DOHH2 (cell line): ENCODE measurements around the gene METTL24.

Experiments
- H3F3A ChIP-seq: fragments of 200-600 bp; sonication (generic), shearing (Covaris generic); 2 replicates; pipeline ENCODE4 v1.6.0; 2016; ENCODE audit warnings: antibody characterized with exemption, mild to moderate bottlenecking; ENCODE audit not compliant: control insufficient read depth, insufficient read depth
- H3K27ac ChIP-seq: fragments of 200-600 bp; sonication (generic); 2 replicates; pipeline ENCODE4 v1.5.1; 2014; ENCODE audit warnings: low read depth, mild to moderate bottlenecking, low read length, moderate library complexity
- H3K27me3 ChIP-seq: fragments of 200-600 bp; sonication (generic); 2 replicates; pipeline ENCODE4 v1.6.1; 2014; ENCODE audit warnings: mild to moderate bottlenecking, low read length, mixed read lengths; ENCODE audit not compliant: control insufficient read depth
- H3K36me3 ChIP-seq: fragments of 200-600 bp; sonication (generic); 2 replicates; pipeline ENCODE4 v1.6.1; 2014; ENCODE audit warnings: mild to moderate bottlenecking, low read length, moderate library complexity, mixed read lengths; ENCODE audit not compliant: control insufficient read depth
- H3K4me1 ChIP-seq: fragments of 200-600 bp; sonication (generic); 2 replicates; pipeline ENCODE4 v1.6.1; 2014; ENCODE audit warnings: mild to moderate bottlenecking, low read length, mixed read lengths; ENCODE audit not compliant: control insufficient read depth
- H3K4me2 ChIP-seq: fragments of 200-600 bp; sonication (generic); 2 replicates; pipeline ENCODE4 v1.6.0; 2014; ENCODE audit warnings: mild to moderate bottlenecking, low read length, moderate library complexity
- H3K4me3 ChIP-seq: fragments of 200-600 bp; sonication (generic); 2 replicates; pipeline ENCODE4 v1.5.1; 2014; ENCODE audit warnings: mild to moderate bottlenecking, low read length, mixed read lengths
- H3K79me2 ChIP-seq: fragments of 200-600 bp; sonication (generic); 2 replicates; pipeline ENCODE4 v1.6.1; 2014; ENCODE audit warnings: mild to moderate bottlenecking, low read length, mixed read lengths; ENCODE audit not compliant: control insufficient read depth
- H3K9me2 ChIP-seq: fragments of 200-600 bp; sonication (generic); replicated peaks from 2 replicates; pipeline ENCODE4 v1.6.1; 2014; ENCODE audit warnings: mild to moderate bottlenecking, low read length, mixed read lengths; ENCODE audit not compliant: control insufficient read depth
- H3K9me3 ChIP-seq: fragments of 200-600 bp; sonication (generic); 2 replicates; pipeline ENCODE4 v1.6.1; 2014; ENCODE audit warnings: antibody characterized with exemption, low read length, mixed read lengths; ENCODE audit not compliant: control insufficient read depth, insufficient read depth
- H4K20me1 ChIP-seq: fragments of 200-600 bp; sonication (generic); 2 replicates; pipeline ENCODE4 v1.6.0; 2014; ENCODE audit warnings: low read depth, mild to moderate bottlenecking, antibody characterized with exemption, low read length, moderate library complexity; ENCODE audit not compliant: control insufficient read depth, insufficient read depth
- EZH2phosphoT487 ChIP-seq: fragments of 200-600 bp; sonication (generic); IDR thresholded peaks from 2 replicates; pipeline ENCODE4 v1.6.1; 2017; ENCODE audit warnings: borderline replicate concordance, mild to moderate bottlenecking, antibody characterized with exemption, low read length, moderate library complexity, mixed read lengths
- TF ChIP-seq, protein P1 (sequence below): fragments of 200-600 bp; sonication (generic); IDR thresholded peaks from one replicate; pipeline ENCODE4 v1.5.1; 2014; ENCODE audit warnings: antibody characterized with exemption, mild to moderate bottlenecking, low read depth, low read length; ENCODE audit not compliant: poor library complexity, severe bottlenecking

METTL24 gene

DNA sequence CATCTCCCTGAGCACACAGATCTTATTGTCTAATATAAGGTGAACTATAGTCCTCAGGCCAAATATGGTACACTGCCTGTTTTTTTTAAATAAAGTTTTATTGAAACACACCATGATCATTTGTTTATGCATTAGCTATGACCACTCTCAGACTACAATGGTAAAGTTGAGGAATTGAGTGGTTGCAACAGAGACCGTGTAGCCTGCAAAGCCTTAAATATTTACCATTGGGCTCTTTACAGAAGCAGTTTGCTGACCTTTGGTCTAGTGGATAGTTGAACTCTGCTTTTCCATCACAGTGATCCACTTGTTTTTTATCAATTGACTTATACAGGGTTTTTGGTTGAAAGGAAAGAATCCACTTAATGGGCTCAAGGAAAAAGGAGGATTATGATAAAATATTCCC lies 27.3 kb upstream of the METTL24 start:
- Histone ChIP-seq H3K9me2 (no peaks in the 10 kb centered on the region), H3K27me3 (no peaks in the 10 kb centered on the region), H3K4me3 (no peak overlapping the region), H3K9me3 (no peaks in the 10 kb centered on the region), H3F3A (no peaks in the 10 kb centered on the region), H3K79me2 (no peaks in the 10 kb centered on the region), H3K27ac (no peak overlapping the region), H3K4me1 (peaks cover 5% of the 10 kb centered on the region; the same call in 1 of the 2 replicates), H4K20me1 (peaks cover 3% of the 10 kb centered on the region; the same call in 1 of the 2 replicates), H3K4me2 (no peak overlapping the region), H3K36me3 (no peaks in the 10 kb centered on the region)
- TF ChIP-seq, protein P1, sequence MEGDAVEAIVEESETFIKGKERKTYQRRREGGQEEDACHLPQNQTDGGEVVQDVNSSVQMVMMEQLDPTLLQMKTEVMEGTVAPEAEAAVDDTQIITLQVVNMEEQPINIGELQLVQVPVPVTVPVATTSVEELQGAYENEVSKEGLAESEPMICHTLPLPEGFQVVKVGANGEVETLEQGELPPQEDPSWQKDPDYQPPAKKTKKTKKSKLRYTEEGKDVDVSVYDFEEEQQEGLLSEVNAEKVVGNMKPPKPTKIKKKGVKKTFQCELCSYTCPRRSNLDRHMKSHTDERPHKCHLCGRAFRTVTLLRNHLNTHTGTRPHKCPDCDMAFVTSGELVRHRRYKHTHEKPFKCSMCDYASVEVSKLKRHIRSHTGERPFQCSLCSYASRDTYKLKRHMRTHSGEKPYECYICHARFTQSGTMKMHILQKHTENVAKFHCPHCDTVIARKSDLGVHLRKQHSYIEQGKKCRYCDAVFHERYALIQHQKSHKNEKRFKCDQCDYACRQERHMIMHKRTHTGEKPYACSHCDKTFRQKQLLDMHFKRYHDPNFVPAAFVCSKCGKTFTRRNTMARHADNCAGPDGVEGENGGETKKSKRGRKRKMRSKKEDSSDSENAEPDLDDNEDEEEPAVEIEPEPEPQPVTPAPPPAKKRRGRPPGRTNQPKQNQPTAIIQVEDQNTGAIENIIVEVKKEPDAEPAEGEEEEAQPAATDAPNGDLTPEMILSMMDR = no peak
- no peak for TF ChIP-seq EZH2phosphoT487

DNA sequence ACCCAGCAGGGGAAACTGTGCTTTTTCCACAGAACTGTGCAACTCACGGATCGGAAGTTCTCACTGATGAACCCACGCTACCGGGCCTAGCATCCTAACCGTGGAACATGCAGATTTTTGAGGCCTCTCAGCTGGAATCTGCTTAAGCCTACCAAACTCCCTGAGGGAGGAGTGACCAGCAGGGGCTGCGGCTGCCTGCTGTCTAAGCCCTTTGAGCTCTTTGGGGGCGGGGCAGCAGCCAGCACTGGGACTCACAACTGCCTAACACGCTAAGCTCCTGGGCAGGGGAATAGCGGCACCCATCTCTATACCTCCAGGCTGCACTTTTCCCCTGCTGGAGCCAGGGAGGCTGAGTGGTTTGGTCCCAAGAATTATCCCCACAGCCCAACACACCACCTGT lies 20.4 kb upstream of the METTL24 start:
- TF ChIP-seq, protein P1 = no peak
- TF ChIP-seq EZH2phosphoT487 = no peak
- no peak overlapping the region for H3K4me3 ChIP-seq
- no peaks in the 10 kb centered on the region for H3K79me2 ChIP-seq
- no peaks in the 10 kb centered on the region for H3F3A ChIP-seq
- H3K27ac ChIP-seq = no peak overlapping the region
- H4K20me1 ChIP-seq = no peaks in the 10 kb centered on the region
- H3K27me3 ChIP-seq = no peaks in the 10 kb centered on the region
- H3K4me2 ChIP-seq = no peak overlapping the region
- H3K4me1 ChIP-seq = peaks cover 11% of the 10 kb centered on the region
- no peaks in the 10 kb centered on the region for H3K9me2 ChIP-seq
- no peaks in the 10 kb centered on the region for H3K36me3 ChIP-seq
- no peaks in the 10 kb centered on the region for H3K9me3 ChIP-seq

DNA sequence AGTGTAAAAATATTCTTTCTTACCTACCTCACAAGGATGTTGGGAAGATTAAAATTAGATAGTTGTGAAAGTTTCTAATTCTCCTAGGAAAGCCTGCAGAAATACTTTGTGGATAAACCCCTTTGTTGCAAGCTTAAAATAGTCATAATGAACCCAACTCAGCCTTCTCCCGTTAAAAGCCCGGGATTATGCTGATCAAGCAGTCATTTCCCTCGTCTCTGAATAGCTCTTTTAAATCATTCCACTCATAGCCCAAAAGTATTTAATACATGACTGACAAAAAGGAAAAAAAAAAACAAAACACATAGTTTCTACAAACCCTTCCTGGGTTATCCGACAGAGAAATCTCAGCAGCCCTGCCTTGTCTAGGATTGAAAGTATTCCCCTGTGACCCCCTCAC lies 10.9 kb upstream of the METTL24 start:
- Histone ChIP-seq H4K20me1 (no peaks in the 10 kb centered on the region), H3K36me3 (no peaks in the 10 kb centered on the region), H3K9me3 (no peaks in the 10 kb centered on the region), H3K79me2 (no peaks in the 10 kb centered on the region), H3K27ac (no peak overlapping the region), H3K4me3 (no peak overlapping the region), H3K4me2 (no peak overlapping the region), H3F3A (no peaks in the 10 kb centered on the region), H3K27me3 (no peaks in the 10 kb centered on the region), H3K9me2 (no peaks in the 10 kb centered on the region), H3K4me1 (peaks cover 7% of the 10 kb centered on the region)
- no peak for TF ChIP-seq EZH2phosphoT487
- TF ChIP-seq, protein P1 = no peak
